Activated gamma-delta T cell treated with anti-CD3 and anti-CD28 coated beads, Interleukin-2, amount 50 U/mL, for 16 hours (primary cell): ENCODE results near the gene BABAM2.
"Not testable (repeated sequence)": the region's sequence is repeated elsewhere in the genome, so short reads cannot be mapped to it uniquely, and the experiment has no call there.

Experiments
- DNase-seq: peaks from one replicate; pipeline ENCODE4 v3.0.0-alpha.2; 2020; ENCODE audit warnings: low read depth

BABAM2 gene

DNA sequence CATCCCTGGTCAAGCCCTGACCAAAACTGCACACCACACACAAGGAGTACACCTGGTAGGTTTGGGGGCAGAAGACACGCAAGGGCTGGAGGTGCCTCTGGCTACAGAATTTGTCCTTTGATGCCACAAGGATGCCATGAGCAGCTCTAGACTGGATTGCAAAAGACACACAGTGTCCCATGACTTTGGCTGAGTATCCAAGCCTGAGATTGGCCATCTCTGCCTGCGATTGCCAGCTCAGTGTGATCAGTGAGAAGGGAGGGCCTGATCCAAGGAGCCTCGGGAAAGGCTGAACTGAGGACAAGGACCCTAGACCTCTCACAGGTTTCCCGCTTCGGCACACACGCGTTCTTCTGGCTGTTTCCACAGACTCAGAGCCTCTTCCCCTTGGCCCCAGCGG lies 442.2 kb downstream of the BABAM2 start:
- DNase-seq: no peak

DNA sequence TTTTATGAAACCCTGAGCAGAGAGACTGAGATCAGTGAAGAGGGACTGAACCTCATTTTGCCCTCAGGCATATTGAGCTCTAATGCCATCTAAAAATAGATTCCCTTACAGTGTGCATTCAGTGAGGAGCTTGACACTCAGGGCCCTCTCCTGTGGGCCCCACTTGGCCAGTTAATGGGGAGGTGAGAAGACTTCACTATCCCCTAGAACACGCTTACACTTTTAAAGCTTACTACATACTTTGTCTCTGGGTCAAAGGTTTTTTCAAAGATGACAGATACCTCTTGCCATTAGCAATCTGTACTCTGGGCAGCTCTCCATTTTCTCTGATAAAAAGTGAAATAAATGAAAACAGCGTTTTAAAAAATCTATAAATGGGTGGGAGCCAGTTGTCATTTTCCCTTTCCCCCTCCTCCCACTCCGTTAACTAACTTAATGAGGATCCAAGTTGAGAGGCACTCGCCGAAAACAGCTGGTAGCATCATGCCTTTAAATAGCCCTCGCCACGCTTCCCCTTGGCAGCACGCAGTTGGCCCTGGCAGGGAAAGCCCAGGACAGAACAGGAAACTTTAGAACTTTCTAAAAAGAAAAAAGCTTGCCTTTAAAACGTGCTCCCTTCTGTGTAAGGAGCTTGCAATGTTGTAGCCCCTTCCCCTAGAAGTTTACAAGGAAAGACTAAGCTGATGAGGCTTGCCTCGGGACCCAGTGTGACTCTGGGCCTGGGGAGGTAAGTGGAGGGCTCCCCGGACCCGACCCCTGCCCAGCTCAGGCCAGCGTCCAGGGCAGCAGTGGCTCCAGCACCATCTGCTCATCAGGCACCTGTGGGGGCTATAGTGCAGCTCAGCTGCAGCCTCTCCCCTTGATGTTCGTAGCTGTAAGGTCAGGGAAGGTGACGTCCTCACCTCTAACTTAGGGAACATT lies 443.3 kb downstream of the BABAM2 start:
- no peak for DNase-seq

DNA sequence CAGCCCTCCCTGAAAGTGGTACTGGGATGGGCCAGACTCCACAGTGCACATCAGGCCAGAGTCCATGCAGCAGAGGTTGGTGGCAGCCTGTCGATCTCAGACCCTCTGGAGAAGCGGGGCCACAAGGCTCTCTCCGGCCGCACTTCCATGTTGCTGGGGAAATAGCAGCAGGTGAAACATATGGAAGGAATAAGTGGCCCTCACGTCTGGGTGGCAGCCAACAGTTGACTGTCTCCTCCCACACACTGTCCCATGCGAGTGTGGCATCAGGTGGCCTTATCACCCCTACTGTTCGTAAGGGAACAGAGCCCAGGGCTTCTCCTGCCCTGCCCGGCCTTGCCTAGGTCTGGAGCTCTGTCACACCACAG lies 444.0 kb downstream of the BABAM2 start:
- DNase-seq: no peak

DNA sequence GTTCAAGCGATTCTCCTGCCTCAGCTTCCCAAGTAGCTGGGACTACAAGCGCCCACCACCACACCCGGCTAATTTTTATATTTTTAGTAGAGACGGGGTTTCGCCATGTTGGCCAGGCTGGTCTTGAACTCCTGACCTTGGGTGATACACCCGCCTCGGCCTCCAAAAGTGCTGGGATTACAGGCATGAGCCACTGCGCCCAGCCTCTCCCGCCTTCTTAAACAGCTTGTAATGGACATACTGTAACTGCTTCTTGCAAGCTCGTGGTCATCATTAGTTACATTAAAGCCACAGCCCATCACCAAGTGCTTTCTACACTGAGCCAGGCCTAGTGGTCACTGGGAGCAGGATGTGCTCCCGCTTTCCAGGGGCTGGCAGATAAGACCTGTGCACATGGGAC lies 444.7 kb downstream of the BABAM2 start:
- DNase-seq: not testable (repeated sequence)

DNA sequence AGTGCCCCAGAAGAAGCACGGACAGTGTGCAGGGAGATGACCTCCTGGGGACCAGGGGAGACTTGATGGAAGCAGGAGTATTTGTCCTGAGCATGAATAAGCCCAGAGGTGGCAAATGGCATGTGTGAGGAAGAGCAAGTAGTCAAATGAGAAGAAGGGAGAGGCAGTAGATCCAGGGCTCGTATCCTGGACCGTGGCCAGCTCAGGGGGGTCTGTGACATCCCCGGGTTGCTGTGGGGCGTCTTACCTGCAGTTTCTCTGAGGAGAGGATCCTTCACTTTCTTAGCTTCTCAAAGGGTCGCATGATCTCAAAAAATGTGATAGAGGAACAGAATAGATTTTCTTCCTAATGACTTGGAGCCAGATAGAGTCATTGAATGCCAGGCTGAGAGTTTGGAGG lies 445.1 kb downstream of the BABAM2 start:
- DNase-seq: no peak

DNA sequence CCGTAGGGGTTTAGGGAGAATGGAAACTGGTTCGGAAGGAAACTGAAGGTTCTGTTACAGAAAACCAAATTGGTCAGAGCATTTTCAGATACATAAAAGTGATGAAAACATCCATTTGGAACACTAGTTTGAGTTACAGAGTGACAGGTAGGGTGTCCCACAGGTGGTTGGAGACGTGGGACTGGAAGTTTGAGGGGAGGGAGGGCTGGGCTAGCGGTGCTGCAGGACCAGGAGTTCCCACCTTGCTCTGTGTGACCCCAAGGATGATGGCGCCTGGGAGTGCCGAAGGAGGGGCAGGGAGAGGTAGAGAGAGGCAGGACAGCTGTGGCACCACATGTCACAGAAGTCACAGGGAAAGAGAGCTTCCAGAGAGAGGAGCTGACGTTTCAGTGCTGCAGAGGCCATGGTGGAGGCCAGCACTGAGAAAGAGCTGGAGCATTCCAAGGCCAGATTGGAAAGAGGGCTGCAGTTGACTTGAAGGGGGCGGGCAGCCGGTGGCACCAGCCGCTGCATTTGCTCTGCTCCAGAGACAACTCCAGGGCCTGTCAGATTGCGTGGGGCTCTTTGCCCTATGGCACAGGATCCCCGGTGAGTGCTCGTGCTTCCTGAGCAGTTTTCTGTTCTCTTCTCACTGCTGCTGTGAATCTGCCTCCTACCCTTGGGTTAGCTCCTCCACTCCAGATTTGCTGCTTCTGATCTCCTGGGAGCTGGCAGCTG lies 445.9 kb downstream of the BABAM2 start:
- no peak for DNase-seq

DNA sequence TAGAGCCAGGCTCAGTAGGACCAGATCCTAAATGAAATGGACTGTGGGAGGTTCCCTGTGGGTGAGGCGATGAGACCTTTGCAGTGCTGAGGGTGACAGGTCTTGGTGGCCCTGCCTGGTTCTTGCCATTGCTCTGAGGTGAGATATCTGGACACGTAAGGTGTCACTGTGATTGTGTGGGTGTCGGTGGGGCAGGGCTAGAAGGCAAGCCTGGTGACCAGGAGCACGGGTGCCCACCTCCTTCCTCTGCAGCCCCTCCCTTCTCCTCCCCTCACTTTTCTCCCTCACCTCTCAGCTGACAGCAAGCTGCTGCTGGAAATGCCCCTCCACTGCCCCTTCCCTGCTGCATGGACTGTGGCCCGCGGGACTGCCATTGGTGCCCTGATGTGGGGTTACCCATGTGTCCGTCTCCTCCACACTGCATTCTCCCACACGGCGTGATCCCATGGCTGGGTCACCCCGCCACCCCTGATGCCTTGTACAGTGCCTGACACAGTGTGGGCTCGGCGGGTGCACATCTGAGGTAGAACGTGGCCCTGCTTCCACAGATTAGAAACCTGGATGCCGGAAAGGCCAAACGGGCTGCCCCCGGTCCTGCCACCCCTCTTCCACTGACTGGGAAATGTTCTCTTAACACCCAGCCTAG lies 446.6 kb downstream of the BABAM2 start:
- no peak for DNase-seq

DNA sequence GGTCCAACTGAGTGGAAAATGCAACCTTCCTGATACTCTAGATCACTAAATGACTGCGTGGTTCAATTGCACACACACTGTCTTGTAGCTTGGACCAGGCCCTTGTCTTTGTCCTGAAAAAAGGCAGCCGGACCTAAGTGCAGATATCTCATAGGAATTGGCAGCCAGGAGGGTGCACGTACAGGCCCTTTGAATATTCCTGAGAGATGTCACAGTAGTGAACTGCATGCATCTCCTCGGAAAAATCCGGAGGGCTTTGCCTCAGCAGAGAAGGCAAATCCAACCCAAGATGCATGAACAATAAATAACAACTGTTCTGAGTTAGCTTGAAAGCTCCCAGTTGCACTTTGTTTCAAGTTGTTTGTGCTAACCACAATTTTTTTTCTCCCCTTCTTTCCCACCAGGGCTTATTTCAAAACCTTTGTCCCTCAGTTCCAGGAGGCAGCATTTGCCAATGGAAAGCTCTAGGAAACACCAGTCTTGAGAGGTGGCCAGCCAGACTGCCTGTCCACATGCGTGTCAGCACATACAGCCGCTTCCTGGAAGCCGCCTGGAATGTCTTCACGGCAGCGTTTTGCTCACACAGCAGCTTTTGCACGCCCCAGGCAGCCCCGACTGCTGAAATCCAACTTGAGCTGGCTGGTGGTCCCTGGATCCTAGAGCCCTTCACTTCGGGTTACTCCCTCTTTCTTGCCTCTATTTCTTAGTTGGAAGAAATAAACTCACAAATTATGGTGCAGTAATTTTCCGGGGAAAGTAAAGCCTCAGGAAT lies 447.7 kb downstream of the BABAM2 start:
- DNase-seq: no peak

DNA sequence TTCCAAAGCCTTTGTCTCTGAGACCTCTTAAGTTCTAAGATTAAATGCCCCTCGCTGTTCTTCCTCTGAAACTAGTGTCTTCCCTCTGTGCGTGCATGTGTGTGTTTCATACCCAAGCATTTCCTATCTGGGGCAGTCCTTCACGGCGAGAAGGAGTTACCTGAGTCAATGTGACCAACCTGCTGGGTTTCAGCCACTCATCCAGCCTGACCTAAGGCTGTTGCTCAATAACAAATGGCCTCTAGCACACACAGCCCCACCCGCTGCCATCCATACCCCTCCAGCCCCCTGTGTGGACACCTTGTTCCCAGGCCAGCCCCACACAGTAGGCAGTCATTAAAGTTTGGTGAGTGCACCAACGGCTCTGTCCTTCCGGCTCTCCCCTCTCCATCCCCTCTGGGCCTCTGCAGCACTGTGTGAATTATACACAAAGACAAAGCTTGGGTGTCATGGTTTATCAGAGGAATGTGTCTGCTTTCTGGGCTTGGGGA lies 448.3 kb downstream of the BABAM2 start:
- DNase-seq: no peak

DNA sequence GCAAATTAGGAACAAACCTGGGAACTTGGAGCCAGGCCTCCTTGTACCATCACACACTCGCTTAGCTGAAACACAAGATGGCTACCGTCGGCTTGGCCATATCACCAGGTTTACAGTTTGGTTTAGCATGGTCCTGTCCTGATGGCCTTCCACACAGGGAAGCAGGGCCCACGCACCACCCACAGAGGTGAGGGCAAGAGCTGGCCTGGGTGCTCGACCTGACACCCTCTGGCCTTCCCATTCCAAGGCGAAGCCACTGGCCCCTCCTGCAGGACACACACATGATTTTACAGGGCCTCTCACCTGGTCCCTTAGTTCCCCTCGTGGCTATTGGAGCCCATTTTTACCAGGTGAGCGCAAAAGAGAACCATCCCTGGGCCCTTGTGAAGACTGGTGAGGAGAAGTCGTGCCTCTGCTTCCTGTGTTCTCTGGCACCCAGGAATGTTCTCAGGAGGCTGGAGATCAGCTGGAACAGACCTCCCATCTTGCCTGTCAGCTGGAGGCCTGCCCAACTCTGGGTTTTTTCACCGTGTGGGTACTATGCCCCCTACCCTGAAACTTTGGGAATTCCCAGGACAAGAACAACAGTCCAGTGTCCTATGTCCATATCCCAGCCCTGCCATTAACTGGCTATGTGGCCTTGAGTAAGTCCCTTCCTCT lies 449.1 kb downstream of the BABAM2 start:
- no peak for DNase-seq

DNA sequence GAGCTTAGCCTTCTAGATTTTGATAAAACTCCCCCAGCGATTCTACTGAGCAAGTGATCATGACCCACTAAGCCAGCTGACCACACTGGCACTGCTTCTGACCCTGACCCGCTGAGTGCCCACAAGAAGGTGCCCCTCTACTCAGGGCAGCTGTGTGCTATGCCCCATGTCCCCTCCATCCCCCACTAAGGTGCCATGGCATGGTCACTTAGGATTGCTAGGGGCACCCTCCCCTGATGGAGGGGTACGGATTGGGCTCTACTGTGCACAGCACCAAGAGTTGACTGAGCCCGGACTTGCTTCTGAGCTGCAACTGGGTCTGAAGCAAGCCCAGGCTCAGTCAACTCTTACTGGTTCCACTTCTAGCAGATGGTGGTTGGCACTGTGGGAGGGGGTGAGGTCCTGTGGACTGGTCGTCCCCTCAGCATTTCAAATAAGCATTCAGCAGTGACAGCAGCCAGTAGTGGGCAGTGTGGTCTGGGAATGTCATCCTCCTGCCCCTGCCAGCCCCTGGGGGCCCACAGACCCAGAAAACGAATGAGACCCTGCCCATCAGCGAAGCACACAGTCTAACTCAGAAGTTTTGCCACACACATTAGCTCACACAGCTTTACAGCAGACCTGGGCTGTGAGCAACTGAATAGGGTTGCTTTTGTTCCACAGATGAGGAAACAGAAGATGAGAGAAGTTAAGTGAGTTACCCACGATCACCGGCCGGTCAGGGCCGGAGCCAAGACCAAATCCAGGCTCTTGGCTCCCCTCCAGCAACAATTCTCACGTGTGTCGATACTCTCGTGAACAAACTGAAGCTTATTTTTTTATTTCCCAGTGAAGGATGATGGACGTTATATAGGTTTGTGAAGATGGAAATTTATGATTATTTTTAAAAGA lies 450.0 kb downstream of the BABAM2 start:
- no peak for DNase-seq

DNA sequence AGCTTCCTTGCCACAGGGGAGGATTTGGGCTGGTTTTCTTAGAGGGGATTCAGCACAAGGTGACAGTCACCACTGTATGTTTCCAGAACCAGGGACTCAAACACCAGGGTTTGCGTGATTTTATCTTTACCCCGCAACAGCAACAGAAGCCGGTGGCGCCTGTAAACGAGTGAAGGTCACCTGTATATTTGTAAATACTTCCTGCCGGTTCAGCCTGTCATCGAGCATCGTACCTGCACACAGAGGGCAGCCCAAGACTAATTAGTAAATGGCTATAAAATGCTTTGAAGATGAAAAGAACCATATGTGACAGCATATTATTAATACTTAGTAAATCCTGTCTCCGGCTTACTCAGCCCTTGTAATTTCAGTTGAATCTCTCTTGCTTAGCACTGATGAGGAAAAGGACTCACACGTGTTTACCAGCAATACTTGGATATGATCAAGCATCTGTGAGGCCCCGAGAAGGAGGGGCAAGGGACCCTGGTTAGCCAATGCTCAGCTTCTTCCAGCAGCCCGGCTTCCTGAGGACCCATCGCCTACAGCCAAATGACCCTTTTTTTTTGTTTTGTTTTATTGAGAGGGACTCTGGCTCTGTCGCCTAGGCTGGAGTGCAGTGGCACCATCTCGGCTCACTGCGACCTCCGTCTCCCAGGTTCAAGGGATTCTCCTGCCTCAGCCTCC lies 450.8 kb downstream of the BABAM2 start:
- no peak for DNase-seq

DNA sequence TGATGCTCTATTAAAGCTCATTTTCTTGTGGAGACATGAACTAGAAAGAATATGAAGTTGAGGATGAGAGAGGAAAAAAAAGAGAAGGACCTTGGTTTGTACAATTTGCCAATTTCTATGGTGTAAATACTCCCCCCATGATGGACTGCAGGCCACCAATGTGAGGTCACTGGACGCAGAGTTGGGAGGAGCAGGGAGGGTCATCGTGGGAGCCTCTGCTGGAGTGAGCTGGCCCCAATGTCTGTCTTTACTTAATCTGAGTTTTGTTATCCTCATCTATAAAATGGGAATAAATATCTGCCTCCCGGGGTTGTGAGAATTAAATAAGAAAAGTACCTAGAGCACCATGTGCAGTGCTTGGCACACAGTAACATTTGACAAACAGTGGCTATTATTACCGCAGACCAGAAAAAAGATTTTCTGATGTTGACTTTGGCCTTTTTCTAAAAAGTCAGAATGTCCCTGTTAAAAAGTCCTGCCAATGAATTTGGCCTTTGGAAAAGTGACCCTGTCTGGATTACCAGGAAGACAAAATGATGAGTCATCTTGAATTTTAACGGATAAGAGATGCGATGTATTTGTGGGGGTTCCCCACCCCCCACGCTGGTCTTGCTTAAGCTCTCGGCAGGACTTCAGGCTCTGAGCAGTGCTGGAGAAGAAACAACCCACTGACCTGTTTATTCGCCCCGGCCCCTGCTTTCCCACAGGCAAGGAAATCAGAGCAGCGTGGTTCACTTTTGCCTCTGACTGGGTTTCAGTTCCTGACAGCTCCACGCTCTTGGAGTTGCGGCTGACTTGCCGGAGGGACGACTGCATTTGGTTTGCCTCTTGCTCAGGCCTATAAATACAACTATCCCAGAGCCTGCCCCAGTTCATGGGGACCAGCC lies 451.8 kb downstream of the BABAM2 start:
- DNase-seq: no peak

DNA sequence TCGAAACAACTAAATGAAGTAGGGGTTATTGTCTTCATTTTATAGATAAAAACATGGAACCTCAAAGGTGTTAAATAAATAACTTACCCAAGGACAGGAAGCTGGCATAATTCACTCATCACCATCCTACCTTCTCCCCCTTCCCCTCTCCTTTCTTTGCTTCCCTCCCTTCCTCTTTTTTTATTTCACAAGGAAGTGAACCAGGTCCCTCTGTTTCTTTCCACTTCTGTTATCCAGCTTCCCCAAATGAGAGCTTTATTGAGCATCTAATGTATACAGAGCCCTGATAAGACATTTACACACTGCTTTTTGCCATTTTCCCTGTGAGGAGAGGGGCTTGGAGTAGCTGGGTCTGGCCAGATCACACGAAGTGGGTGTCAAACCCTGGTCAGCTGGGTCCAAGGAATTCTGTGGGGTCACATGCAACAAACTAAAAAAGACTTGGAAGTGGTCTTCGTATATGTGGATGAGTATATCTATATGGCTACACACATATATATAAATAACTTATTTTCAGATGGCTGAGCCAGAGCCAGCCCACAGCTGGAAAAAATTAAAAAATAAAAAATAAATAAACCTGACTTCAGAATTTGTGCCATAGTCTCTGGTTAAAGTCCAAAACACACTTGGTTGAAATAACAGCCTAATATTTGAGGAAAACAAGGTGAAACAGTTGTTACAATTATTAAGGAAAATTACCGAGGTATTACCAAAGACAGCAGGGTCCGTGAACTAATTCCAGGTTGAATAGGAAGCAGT lies 452.8 kb downstream of the BABAM2 start:
- DNase-seq: no peak

DNA sequence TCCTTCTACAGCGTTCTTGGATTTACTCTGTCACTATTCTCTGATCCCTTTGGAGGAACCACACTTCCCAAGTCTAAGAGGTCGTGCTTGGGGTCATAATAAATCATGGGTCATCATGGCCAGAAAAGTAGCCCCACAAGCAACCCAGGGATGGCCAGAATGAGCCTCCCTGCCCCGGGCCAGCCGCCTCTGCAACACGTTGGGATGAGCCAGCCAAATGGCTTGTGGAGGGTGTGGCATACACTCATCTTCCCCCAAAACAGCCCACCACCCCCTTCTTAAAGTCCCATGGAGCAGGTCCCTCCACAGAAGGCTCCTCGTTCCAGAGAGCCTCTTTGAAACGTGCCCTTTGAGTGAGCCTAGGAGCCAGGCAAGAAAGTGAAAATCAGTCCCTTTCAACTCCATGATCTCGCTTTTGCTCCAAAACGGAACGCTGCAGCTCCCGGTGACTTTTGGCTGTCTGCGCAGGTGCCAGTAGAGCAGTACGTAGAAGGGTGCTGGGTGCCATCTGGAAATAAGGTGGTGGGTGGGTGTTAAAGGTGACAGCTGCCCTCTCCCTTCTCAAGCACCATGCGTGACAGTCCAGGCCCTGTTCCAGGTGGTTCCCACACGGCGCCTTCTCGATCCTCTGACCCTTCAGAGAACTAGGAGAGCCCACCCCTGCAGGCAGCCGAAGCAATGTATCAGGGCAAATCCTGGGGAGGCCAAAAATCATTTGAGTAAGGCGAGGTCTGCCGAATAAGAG lies 453.6 kb downstream of the BABAM2 start:
- no peak for DNase-seq

DNA sequence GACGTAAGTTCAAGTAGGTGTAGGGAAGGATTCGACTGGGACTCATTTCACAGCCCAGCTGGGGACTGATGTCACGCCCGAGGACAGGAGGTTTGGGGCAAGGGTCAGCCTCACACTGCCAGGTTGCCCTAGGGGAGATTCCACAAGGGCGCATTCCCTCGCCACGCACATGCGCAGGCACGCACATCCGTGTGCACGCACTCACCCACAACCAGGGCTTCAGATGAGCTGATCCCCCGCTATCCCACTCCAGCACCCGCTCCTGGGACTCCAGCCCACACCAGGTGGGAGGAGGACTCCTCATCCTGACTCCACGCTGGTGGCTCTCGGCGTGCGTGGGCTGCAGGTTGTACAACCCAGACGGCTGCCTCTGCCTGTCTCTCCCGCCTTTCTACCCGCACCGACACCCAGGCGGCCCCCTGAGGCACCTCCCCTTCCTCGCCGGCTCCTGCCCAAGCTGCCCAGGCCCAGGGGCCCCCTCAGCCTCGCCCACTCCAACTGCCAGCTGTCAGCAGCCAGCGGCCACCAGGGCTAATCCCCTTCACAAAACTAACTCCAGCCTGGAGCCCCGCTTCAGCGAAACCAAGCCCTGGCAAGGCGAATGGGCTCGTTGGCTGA lies 454.3 kb downstream of the BABAM2 start:
- DNase-seq: no peak

DNA sequence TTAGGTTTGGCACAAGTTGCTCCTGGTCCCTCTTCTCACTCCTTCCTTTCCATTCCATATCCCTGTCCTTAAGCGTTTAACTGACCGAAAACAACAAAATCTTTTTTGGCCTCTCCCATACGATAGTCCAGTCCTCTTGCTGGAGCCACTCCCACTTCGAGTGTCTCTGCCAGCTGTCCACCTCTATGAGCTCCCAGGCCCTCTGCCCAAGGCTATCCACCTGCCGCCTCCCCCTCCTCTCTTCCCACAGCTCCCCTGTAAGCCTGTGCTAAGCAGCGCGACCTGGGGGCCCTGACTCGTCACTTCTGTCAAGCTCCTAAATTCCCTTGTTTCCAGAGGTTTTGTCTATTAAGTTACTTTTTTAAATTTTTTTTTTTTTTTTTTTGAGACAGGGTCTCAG lies 455.1 kb downstream of the BABAM2 start:
- no peak for DNase-seq
